ENCODE measurements around the gene PTPRD.

The PTPRD gene

GRCh38 chr9:9912459-9912858 lies 700.3 kb downstream of the PTPRD start:
- TF ChIP-seq ZNF639 (tag by site-specific recombination; IDR thresholded peaks at IDR 0.05) = no peak
- TF ChIP-seq ZNF654 (tag by site-specific recombination; IDR thresholded peaks at IDR 0.05; ENCODE audit: low read depth) = 0 out of 2 replicates have a peak, but pooled peaks have one; percentile 7
- TF ChIP-seq GFI1B (tag by site-specific recombination; IDR thresholded peaks at IDR 0.05) = no peak
- TF ChIP-seq KLF7 (tag by site-specific recombination; IDR thresholded peaks at IDR 0.05; ENCODE audit: borderline replicate concordance) = no peak
- H3K36me3 ChIP-seq (ENCODE audit: control insufficient read depth in 2 of 2, insufficient read depth in 1 of 2, low read length in 2 of 2) = no peaks in the 10 kb centered on the region
- H3K4me1 ChIP-seq (ENCODE audit: control insufficient read depth, insufficient read depth, low read length) = no peaks in the 10 kb centered on the region
- CTCF ChIA-PET = interaction anchor here (0.6 to 1.6 kb wide), 3 partner anchors 30 to 121 kb away, joined by 5 to 6 read pairs (median 5); no protein-coding TSS in a partner anchor
- no peak overlapping the region for H3K4me3 ChIP-seq (ENCODE audit: low read depth, low read length)
- no peaks in the 10 kb centered on the region for H3K9me3 ChIP-seq (ENCODE audit: control insufficient read depth, insufficient read depth, low read depth, low read length)
- POLR2A ChIA-PET = no interaction called here
- H3K27ac ChIP-seq (ENCODE audit: extremely low read depth, low read depth, low read length) = no peak overlapping the region

GRCh38 chr9:9905736-9906135 lies 707.1 kb downstream of the PTPRD start:
- ChIA-PET CTCF (interaction anchor here (1.0 kb wide), 1 partner anchor 37 kb away, joined by 3 read pairs; no protein-coding TSS in a partner anchor), POLR2A (no interaction called here)
- Histone ChIP-seq H3K9me3 (ENCODE audit: control insufficient read depth, insufficient read depth, low read depth, low read length) (no peaks in the 10 kb centered on the region), H3K4me3 (ENCODE audit: low read depth, low read length) (no peak overlapping the region), H3K4me1 (ENCODE audit: control insufficient read depth, insufficient read depth, low read length) (no peaks in the 10 kb centered on the region), H3K36me3 (ENCODE audit: control insufficient read depth in 2 of 2, insufficient read depth in 1 of 2, low read length in 2 of 2) (no peaks in the 10 kb centered on the region), H3K27ac (ENCODE audit: extremely low read depth, low read depth, low read length) (no peak overlapping the region)
- no peak for TF ChIP-seq ZNF555 (tag by site-specific recombination; conservative IDR thresholded peaks at IDR 0.05)
- TF ChIP-seq ATF2 (tag by site-specific recombination; IDR thresholded peaks at IDR 0.05; ENCODE audit: low read depth) = no peak
- no peak for TF ChIP-seq ZBTB11 (tag by site-specific recombination; conservative IDR thresholded peaks at IDR 0.05; ENCODE audit: low read depth)

- Histone ChIP-seq H3K4me1 (ENCODE audit: control insufficient read depth, insufficient read depth, low read length) (no peaks in the 10 kb centered on the region), H3K27ac (ENCODE audit: extremely low read depth, low read depth, low read length) (no peak overlapping the region), H3K4me3 (ENCODE audit: low read depth, low read length) (no peak overlapping the region), H3K9me3 (ENCODE audit: control insufficient read depth, insufficient read depth, low read depth, low read length) (no peaks in the 10 kb centered on the region), H3K36me3 (ENCODE audit: control insufficient read depth in 2 of 2, insufficient read depth in 1 of 2, low read length in 2 of 2) (no peaks in the 10 kb centered on the region)
- ChIA-PET POLR2A (no interaction called here), CTCF (interaction anchor here (1.2 kb wide), 1 partner anchor 10 kb away, joined by 3 read pairs; no protein-coding TSS in a partner anchor)
- TF ChIP-seq ZNF843 (tag by site-specific recombination; IDR thresholded peaks at IDR 0.05) = no peak
- no peak for TF ChIP-seq SETDB1 (IDR thresholded peaks at IDR 0.05; ENCODE audit: insufficient read length, low read length)
- no peak for TF ChIP-seq SP3 (tag by site-specific recombination; IDR thresholded peaks at IDR 0.05)
- TF ChIP-seq ZNF677 (tag by site-specific recombination; IDR thresholded peaks at IDR 0.05) = no peak
- no peak for TF ChIP-seq ZFP41 (tag by site-specific recombination; IDR thresholded peaks at IDR 0.05; ENCODE audit: borderline replicate concordance)
- TF ChIP-seq AEBP2 (tag by site-specific recombination; IDR thresholded peaks at IDR 0.05; ENCODE audit: borderline replicate concordance) = no peak
- TF ChIP-seq KLF9 (tag by site-specific recombination; IDR thresholded peaks at IDR 0.05; ENCODE audit: low read depth) = no peak
- no peak for TF ChIP-seq ZNF501 (tag by site-specific recombination; IDR thresholded peaks at IDR 0.05)
- no peak for TF ChIP-seq SCRT2 (tag by site-specific recombination; IDR thresholded peaks at IDR 0.05)
- no peak for TF ChIP-seq ZNF16 (tag by site-specific recombination; IDR thresholded peaks at IDR 0.05; ENCODE audit: low read depth)
- no peak for TF ChIP-seq ZNF335 (tag by site-specific recombination; conservative IDR thresholded peaks at IDR 0.05)
- TF ChIP-seq OVOL3 (tag by site-specific recombination; IDR thresholded peaks at IDR 0.05) = no peak
- TF ChIP-seq WT1 (tag by site-specific recombination; IDR thresholded peaks at IDR 0.05) = no peak
- no peak for TF ChIP-seq ZSCAN18 (tag by site-specific recombination; IDR thresholded peaks at IDR 0.05)
These were observed 708.8 kb downstream of the PTPRD start for GRCh38 chr9:9904041-9904440.
